Panc1 (cell line): Measurements from ENCODE around the gene NAT16.

Source experiments
- CTCF ChIP-seq: fragments of 450-650 bp; IDR thresholded peaks from 2 replicates; pipeline ENCODE4 v1.5.1; 2017; ENCODE audit warnings: mild to moderate bottlenecking
- POLR2AphosphoS5 ChIP-seq: IDR thresholded peaks from 2 replicates; pipeline ENCODE4 v1.6.1; 2012; ENCODE audit warnings: mild to moderate bottlenecking, low read depth, low read length, moderate library complexity
- TCF7L2 ChIP-seq: IDR thresholded peaks from 2 replicates; pipeline ENCODE4 v1.6.1; 2011; ENCODE audit warnings: mild to moderate bottlenecking, low read depth, low read length, inconsistent platforms

GRCh38 chr7:101126651-101127459 lies 53.2 kb downstream of the NAT16 start, which contains the start of gene SERPINE1:
- TF ChIP-seq CTCF (no peak), POLR2AphosphoS5 (peak; percentile 92), TCF7L2 (no peak)
